PFSK-1 (cell line): ENCODE results near the gene LTA4H.

Experiments used
- FOXP2 ChIP-seq: optimal IDR thresholded peaks from 2 replicates; pipeline ENCODE3; 2011; ENCODE audit warnings: borderline replicate concordance, control low read depth, inconsistent platforms; ENCODE audit not compliant: insufficient read depth; ENCODE audit errors: extremely low read length, extremely low read depth
- POLR2AphosphoS5 ChIP-seq: IDR thresholded peaks from 2 replicates; pipeline ENCODE4 v1.6.1; 2012; ENCODE audit warnings: low read depth, mild to moderate bottlenecking, control low read depth, low read length, moderate library complexity
- REST ChIP-seq, 2 experiments: IDR thresholded peaks; 2 replicates each; pipeline versions ENCODE4 v1.6.1 to v1.8.0; 2011 to 2012; ENCODE audit warnings: low read depth in 2 of 2, low read length in 2 of 2, control low read depth in 1 of 2, inconsistent platforms in 1 of 2, mild to moderate bottlenecking in 1 of 2, moderate library complexity in 1 of 2; ENCODE audit not compliant: insufficient read depth in 1 of 2
- SIN3A ChIP-seq: IDR thresholded peaks from 2 replicates; pipeline ENCODE4 v1.6.1; 2012; ENCODE audit warnings: mild to moderate bottlenecking, low read length, moderate library complexity, borderline replicate concordance; ENCODE audit not compliant: insufficient read depth
- TAF1 ChIP-seq: IDR thresholded peaks from 2 replicates; pipeline ENCODE4 v1.6.1; 2012; ENCODE audit warnings: low read length, control low read depth, borderline replicate concordance; ENCODE audit not compliant: insufficient read depth

LTA4H gene

GRCh38 chr12:96036765-96037455, 1.5 kb upstream of the LTA4H start:
- TF ChIP-seq SIN3A: no peak
- TF ChIP-seq TAF1: no peak
- TF ChIP-seq REST (IDR thresholded peaks at IDR 0.05; ENCODE audit: insufficient read depth in 1 of 2, low read depth in 2 of 2, low read length in 2 of 2): no peak
- no peak for TF ChIP-seq FOXP2
- no peak for TF ChIP-seq POLR2AphosphoS5

GRCh38 chr12:96034621-96035282, 635 bp downstream of the LTA4H start:
- TF ChIP-seq SIN3A (no peak), POLR2AphosphoS5 (no peak), TAF1 (no peak), FOXP2 (no peak), REST (IDR thresholded peaks at IDR 0.05; ENCODE audit: insufficient read depth in 1 of 2, low read depth in 2 of 2, low read length in 2 of 2) (no peak)

GRCh38 chr12:96033549-96034389, 1.6 kb downstream of the LTA4H start:
- TF ChIP-seq SIN3A: no peak
- TF ChIP-seq TAF1: no peak
- no peak for TF ChIP-seq POLR2AphosphoS5
- no peak for TF ChIP-seq FOXP2

DNA sequence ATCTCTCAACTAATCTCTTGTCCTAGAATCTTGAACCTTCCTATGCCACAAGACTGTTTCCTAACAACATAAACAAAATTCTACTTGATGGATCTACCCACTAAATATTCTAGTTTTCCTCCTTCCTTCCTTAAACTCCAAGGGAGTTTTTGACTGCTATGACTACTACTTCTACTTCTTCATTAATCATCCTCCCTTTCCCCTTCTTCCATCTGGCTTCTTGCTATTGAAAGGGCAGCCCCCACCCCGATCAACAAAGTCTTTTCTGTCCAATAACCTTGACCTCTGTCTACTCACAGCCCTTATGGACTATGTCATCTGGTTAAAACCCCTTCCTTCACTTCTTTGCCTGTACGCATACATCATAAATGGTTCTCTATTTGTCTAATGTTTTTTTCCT, 5.6 kb downstream of the LTA4H start:
- TF ChIP-seq SIN3A: no peak
- TF ChIP-seq FOXP2: no peak
- TF ChIP-seq TAF1: no peak
- no peak for TF ChIP-seq REST (IDR thresholded peaks at IDR 0.05; ENCODE audit: insufficient read depth in 1 of 2, low read depth in 2 of 2, low read length in 2 of 2)
- TF ChIP-seq POLR2AphosphoS5: no peak

DNA sequence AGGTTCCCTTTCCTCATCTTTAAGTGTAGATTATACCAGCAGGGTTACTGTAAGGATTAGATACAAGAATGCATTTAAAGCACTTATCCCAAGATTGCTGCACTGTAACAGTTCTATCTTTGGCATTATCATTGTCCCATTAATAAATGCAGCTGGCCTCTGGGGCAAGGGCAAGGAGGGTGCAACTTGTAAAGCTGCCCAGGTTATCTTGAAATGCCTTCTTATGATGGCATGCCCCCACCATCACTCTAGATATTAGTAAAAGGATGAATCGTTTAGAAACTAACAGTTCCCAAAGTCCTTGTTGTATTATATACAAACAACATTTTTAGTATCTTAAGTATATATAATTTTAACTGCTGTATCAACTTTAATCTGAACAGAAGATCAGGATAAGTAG, 6.8 kb downstream of the LTA4H start:
- TF ChIP-seq REST (IDR thresholded peaks at IDR 0.05; ENCODE audit: insufficient read depth in 1 of 2, low read depth in 2 of 2, low read length in 2 of 2) (no peak), TAF1 (no peak), SIN3A (no peak), FOXP2 (no peak), POLR2AphosphoS5 (no peak)
